ENCODE results near the gene PDK2.
A peak's percentile ranks its signal among the peaks of the same experiment; 100 is the strongest.

Gene PDK2
- total RNA-seq, result 5.5 to 20.1 (median 10.0) reads per million in 9 experiments

- Mint-ChIP-seq H3K4me1 (ENCODE audit: low read depth in 2 of 2) (peaks cover 29 to 44% of the 10 kb centered on the region in 2 donors), H3K4me3 (peak within 1 kb of the TSS; percentile 94 to 95), H3K27me3 (peaks cover 0 to 7% of the 10 kb centered on the region in 2 donors), H3K9me3 (no peaks in the 10 kb centered on the region), H3K27ac (peak within 1 kb of the TSS; percentile 89 to 93), H3K36me3 (ENCODE audit: insufficient read depth) (peaks cover 16% of the 10 kb centered on the region)
- DNase-seq (peak; percentile 95 to 96 (median 96)), ATAC-seq (replicated peaks) (peak; percentile 92)
Measured at GRCh38 chr17:50094753-50095619, at the start of gene PDK2. Gene PDK2, plus strand, starts transcription at chr17:50095351. Its CDS starts 85 bp downstream, at chr17:50095436.

DNA sequence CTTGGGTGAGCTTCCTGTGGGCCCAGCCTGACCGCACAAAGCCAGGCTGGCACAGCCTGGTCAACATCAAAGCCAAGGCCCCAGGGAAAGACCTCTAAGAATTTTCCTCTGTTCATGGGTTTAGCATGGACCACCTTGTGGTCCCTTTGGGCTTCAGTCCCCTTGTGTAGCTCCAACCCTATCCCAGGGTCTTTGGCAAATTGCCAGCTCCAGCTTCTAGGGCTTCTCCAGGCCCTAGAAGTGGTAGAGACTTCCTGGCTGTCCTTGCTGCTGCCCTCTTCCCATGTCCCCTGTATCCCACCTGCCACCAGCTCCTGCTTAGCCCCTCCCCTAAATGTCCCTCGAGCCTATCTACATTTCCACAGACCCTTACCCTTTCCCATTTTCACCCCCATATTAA is 49.0 kb upstream of the PDK2 start:
- H3K9me3 Mint-ChIP-seq, result no peaks in the 10 kb centered on the region
- H3K27me3 Mint-ChIP-seq, result peaks cover 16 to 63% of the 10 kb centered on the region in 2 donors
- peaks cover 2 to 5% of the 10 kb centered on the region in 2 donors for H3K4me1 Mint-ChIP-seq (ENCODE audit: low read depth in 2 of 2)
- DNase-seq (no peak), ATAC-seq (replicated peaks) (no peak)
- peak overlapping the region in 1 of 2 donors; percentile 42 for H3K27ac Mint-ChIP-seq
- no peak overlapping the region for H3K4me3 Mint-ChIP-seq
- H3K36me3 Mint-ChIP-seq (ENCODE audit: insufficient read depth), result no peaks in the 10 kb centered on the region

- Mint-ChIP-seq H3K27me3 (peaks cover 13 to 59% of the 10 kb centered on the region in 2 donors), H3K9me3 (no peaks in the 10 kb centered on the region), H3K4me1 (ENCODE audit: low read depth in 2 of 2) (peaks cover 6 to 9% of the 10 kb centered on the region in 2 donors), H3K27ac (peak overlapping the region in 1 of 2 donors; percentile 42), H3K4me3 (no peak overlapping the region), H3K36me3 (ENCODE audit: insufficient read depth) (no peaks in the 10 kb centered on the region)
- no peak for ATAC-seq (replicated peaks)
- DNase-seq, result no peak
Measured at GRCh38 chr17:50046667-50047066, 48.5 kb upstream of the PDK2 start.

GRCh38 chr17:50047083-50047482 is 48.1 kb upstream of the PDK2 start:
- H3K9me3 Mint-ChIP-seq, result no peaks in the 10 kb centered on the region
- H3K4me1 Mint-ChIP-seq (ENCODE audit: low read depth in 2 of 2), result peaks cover 6 to 9% of the 10 kb centered on the region in 2 donors
- DNase-seq (no peak), ATAC-seq (replicated peaks) (no peak)
- H3K4me3 Mint-ChIP-seq, result no peak overlapping the region
- H3K27me3 Mint-ChIP-seq, result peaks cover 9 to 55% of the 10 kb centered on the region in 2 donors
- no peak overlapping the region for H3K27ac Mint-ChIP-seq
- no peaks in the 10 kb centered on the region for H3K36me3 Mint-ChIP-seq (ENCODE audit: insufficient read depth)

DNA sequence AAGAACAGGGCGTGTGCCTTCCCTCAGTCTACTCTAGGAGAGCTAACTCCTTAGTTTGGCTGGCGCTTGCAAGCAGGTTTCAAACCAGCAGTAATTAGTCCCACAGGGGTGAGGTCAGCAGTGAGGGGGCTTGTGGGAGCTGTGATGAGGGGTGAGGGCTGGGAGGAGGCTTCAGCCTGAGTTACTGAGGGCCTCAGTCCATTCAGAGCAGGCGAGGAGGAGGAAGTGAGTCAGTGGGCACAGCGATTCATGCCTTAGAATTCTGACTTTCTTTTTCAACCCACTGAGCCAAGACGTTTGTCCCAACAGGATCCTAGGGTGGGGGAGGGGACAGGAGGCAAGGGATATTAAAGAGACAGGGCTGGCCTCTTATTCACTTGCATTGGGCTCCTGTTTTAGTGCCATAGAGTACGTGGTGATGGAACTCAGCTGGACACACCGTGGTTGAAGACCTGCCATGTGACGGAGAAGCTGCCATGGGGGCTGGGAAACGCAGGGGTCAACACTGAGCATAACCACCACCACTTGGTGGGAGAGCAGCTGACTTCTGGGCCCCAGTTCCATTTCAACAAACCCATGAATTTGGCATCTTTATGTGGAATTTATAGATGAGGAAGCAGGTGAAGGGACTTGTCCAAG is 47.5 kb upstream of the PDK2 start:
- no peak overlapping the region for H3K4me3 Mint-ChIP-seq

DNA sequence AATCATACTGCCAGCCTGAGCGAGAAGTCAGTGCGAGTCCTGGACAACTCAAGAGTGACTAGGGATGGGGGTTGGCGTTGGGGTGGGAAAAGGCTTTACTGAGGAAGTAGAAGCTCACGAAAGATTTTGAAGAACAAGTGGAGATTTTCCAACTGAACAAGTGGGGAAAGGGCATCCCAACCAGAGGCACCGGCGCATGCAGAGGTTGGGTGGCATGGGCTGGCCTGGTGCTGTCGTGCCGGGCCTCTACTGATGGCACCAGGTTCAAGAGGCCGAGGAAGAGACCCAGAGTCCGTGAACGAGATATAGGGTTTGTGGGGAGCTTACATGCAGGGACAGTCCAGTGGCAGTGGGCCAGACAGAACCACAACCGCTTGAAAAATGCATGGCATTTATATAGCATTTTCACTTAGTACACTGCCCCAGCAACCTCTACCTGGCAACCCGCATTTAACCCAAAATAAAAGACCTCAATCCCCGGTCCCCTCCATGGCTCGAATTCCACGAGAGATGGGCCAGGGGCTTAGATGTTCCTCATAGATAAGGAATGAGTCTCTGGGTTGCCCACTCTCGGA is 46.9 kb upstream of the PDK2 start:
- no peak for ATAC-seq (replicated peaks)

More for the DNA sequence above, 47.5 kb upstream of the PDK2 start:
- ATAC-seq (replicated peaks) (no peak), DNase-seq (no peak)
- Mint-ChIP-seq H3K27me3 (peaks cover 7 to 54% of the 10 kb centered on the region in 2 donors), H3K9me3 (no peaks in the 10 kb centered on the region), H3K36me3 (ENCODE audit: insufficient read depth) (no peaks in the 10 kb centered on the region), H3K27ac (no peak overlapping the region), H3K4me1 (ENCODE audit: low read depth in 2 of 2) (peaks cover 6 to 9% of the 10 kb centered on the region in 2 donors)

GRCh38 chr17:50048988-50049387 is 46.2 kb upstream of the PDK2 start:
- Mint-ChIP-seq H3K27ac (no peak overlapping the region), H3K4me3 (no peak overlapping the region), H3K27me3 (peaks cover 0 to 42% of the 10 kb centered on the region in 2 donors), H3K9me3 (no peaks in the 10 kb centered on the region), H3K36me3 (ENCODE audit: insufficient read depth) (no peaks in the 10 kb centered on the region), H3K4me1 (ENCODE audit: low read depth in 2 of 2) (peaks cover 6 to 9% of the 10 kb centered on the region in 2 donors)
- no peak for DNase-seq
- no peak for ATAC-seq (replicated peaks)

More for the DNA sequence above, 46.9 kb upstream of the PDK2 start:
- Mint-ChIP-seq H3K27ac (no peak overlapping the region), H3K27me3 (peaks cover under 1 to 50% of the 10 kb centered on the region in 2 donors), H3K4me3 (no peak overlapping the region), H3K36me3 (ENCODE audit: insufficient read depth) (no peaks in the 10 kb centered on the region), H3K4me1 (ENCODE audit: low read depth in 2 of 2) (peaks cover 6 to 9% of the 10 kb centered on the region in 2 donors), H3K9me3 (no peaks in the 10 kb centered on the region)
- no peak for DNase-seq

DNA sequence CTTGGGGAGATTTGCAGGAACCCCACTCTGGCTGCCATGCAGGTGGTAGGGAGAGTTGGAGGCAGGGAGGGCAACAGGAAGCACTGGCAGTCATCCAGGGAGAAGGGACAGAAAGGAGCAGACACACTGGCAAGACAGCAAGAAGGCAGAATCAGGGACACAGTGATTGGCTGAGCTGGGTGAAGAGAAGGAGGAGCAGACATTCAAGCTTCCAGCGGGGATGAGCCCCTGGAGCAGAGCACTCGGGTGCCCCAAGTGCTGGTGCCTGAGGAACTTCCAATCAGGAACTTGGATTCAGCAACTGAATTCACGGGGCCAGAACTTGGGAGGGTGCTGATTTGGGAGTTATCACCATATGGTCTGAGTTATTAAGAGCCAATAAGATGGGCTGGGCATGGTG is 45.5 kb upstream of the PDK2 start:
- H3K4me3 Mint-ChIP-seq, result no peak overlapping the region

GRCh38 chr17:50050431-50051032 is 44.6 kb upstream of the PDK2 start:
- Mint-ChIP-seq H3K36me3 (ENCODE audit: insufficient read depth) (peaks cover 4% of the 10 kb centered on the region), H3K27me3 (peaks cover 0 to 27% of the 10 kb centered on the region in 2 donors), H3K27ac (no peak overlapping the region), H3K9me3 (no peaks in the 10 kb centered on the region), H3K4me3 (no peak overlapping the region), H3K4me1 (ENCODE audit: low read depth in 2 of 2) (peaks cover 11 to 16% of the 10 kb centered on the region in 2 donors)
- DNase-seq (no peak), ATAC-seq (replicated peaks) (no peak)

More for the DNA sequence above, 45.5 kb upstream of the PDK2 start:
- ATAC-seq (replicated peaks), result no peak
- Mint-ChIP-seq H3K27ac (no peak overlapping the region), H3K4me1 (ENCODE audit: low read depth in 2 of 2) (peaks cover 6 to 9% of the 10 kb centered on the region in 2 donors), H3K27me3 (peaks cover 0 to 36% of the 10 kb centered on the region in 2 donors), H3K36me3 (ENCODE audit: insufficient read depth) (no peaks in the 10 kb centered on the region), H3K9me3 (no peaks in the 10 kb centered on the region)
- no peak for DNase-seq

GRCh38 chr17:50051082-50051576 is 44.0 kb upstream of the PDK2 start:
- H3K9me3 Mint-ChIP-seq, result no peaks in the 10 kb centered on the region
- peaks cover 12 to 19% of the 10 kb centered on the region in 2 donors for H3K4me1 Mint-ChIP-seq (ENCODE audit: low read depth in 2 of 2)
- H3K4me3 Mint-ChIP-seq, result no peak overlapping the region
- peaks cover 0 to 21% of the 10 kb centered on the region in 2 donors for H3K27me3 Mint-ChIP-seq
- ATAC-seq (replicated peaks) (no peak), DNase-seq (no peak)
- H3K27ac Mint-ChIP-seq, result peak overlapping the region in 1 of 2 donors; percentile 27
- H3K36me3 Mint-ChIP-seq (ENCODE audit: insufficient read depth), result peaks cover 4% of the 10 kb centered on the region

- H3K27ac Mint-ChIP-seq, result peak overlapping the region in 1 of 2 donors; percentile 27
- H3K9me3 Mint-ChIP-seq, result no peaks in the 10 kb centered on the region
- no peak for ATAC-seq (replicated peaks)
- DNase-seq, result no peak
- H3K27me3 Mint-ChIP-seq, result peaks cover 0 to 16% of the 10 kb centered on the region in 2 donors
- H3K4me3 Mint-ChIP-seq, result no peak overlapping the region
- peaks cover 14 to 22% of the 10 kb centered on the region in 2 donors for H3K4me1 Mint-ChIP-seq (ENCODE audit: low read depth in 2 of 2)
- H3K36me3 Mint-ChIP-seq (ENCODE audit: insufficient read depth), result peaks cover 4% of the 10 kb centered on the region
Measured at GRCh38 chr17:50051606-50052005, 43.5 kb upstream of the PDK2 start.

DNA sequence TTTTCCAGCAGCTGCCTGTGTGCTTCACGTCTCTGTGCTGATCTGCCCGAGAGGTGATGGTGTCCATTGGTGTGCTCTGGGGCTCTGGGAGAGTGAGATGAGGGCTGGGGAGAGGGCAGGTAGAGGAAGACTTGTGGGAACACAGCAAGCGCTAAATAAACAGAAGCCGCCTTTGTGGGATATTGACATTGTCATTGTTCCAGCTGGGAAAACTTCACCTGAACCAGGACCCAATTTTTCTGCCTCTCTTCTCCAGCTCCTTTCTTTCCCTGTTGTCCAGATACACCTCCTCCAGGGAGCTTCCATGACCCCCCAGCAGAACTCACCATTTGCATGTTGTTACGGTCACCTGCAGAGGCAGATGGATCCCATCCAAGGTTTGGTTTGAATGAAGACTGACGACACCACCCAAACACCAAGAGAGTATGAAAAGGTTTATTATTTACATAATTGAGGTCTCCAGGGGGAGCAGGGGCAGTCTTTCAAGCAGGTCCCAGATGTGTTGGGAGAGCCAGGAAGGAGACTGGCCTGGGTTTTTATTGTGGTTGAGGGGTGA is 42.8 kb upstream of the PDK2 start:
- H3K27ac Mint-ChIP-seq, result peak overlapping the region in 1 of 2 donors; percentile 27
- H3K36me3 Mint-ChIP-seq (ENCODE audit: insufficient read depth), result peaks cover 4% of the 10 kb centered on the region
- ATAC-seq (replicated peaks), result no peak
- DNase-seq, result no peak
- no peak overlapping the region for H3K4me3 Mint-ChIP-seq
- peaks cover 0 to 9% of the 10 kb centered on the region in 2 donors for H3K27me3 Mint-ChIP-seq
- H3K4me1 Mint-ChIP-seq (ENCODE audit: low read depth in 2 of 2), result peaks cover 20 to 22% of the 10 kb centered on the region in 2 donors
- no peaks in the 10 kb centered on the region for H3K9me3 Mint-ChIP-seq
